BE2C (cell line): Measurements from ENCODE around the gene VEPH1.

Experiments used
- DNase-seq: peaks from one replicate; pipeline ENCODE4 v3.0.0-alpha.2; 2020
- H3K27me3 ChIP-seq: fragments of 250-450 bp; sonication (Bioruptor Pico); 2 replicates; pipeline ENCODE4 v1.5.1; 2020; ENCODE audit warnings: mild to moderate bottlenecking
- H3K36me3 ChIP-seq: fragments of 250-450 bp; sonication (Bioruptor Pico); 2 replicates; pipeline ENCODE4 v1.5.1; 2020; ENCODE audit warnings: mild to moderate bottlenecking
- H3K4me1 ChIP-seq: fragments of 250-450 bp; sonication (Bioruptor Pico); 2 replicates; pipeline ENCODE4 v1.5.1; 2020
- H3K4me3 ChIP-seq: 2 replicates; pipeline ENCODE4 v1.5.1; 2011; ENCODE audit warnings: low read depth, low read length
- H3K9me3 ChIP-seq: fragments of 250-450 bp; sonication (Bioruptor Pico); 2 replicates; pipeline ENCODE4 v1.5.1; 2020
- CTCF ChIP-seq: IDR thresholded peaks from 2 replicates; pipeline ENCODE4 v1.5.1; 2012; ENCODE audit warnings: mild to moderate bottlenecking, low read depth, low read length

VEPH1 gene

GRCh38 chr3:157384491-157384890 lies 118.7 kb downstream of the VEPH1 start:
- Histone ChIP-seq H3K4me1 (no peaks in the 10 kb centered on the region), H3K27me3 (no peaks in the 10 kb centered on the region), H3K4me3 (no peak overlapping the region), H3K36me3 (no peaks in the 10 kb centered on the region), H3K9me3 (no peaks in the 10 kb centered on the region)
- no peak for TF ChIP-seq CTCF
- DNase-seq: no peak

GRCh38 chr3:157384031-157384430 lies 119.2 kb downstream of the VEPH1 start:
- Histone ChIP-seq H3K4me3 (no peak overlapping the region), H3K27me3 (no peaks in the 10 kb centered on the region), H3K36me3 (no peaks in the 10 kb centered on the region), H3K9me3 (no peaks in the 10 kb centered on the region), H3K4me1 (no peaks in the 10 kb centered on the region)
- TF ChIP-seq CTCF: no peak
- no peak for DNase-seq

- H3K36me3 ChIP-seq: no peaks in the 10 kb centered on the region
- no peak overlapping the region for H3K4me3 ChIP-seq
- no peaks in the 10 kb centered on the region for H3K9me3 ChIP-seq
- DNase-seq: no peak
- no peak for TF ChIP-seq CTCF
- H3K4me1 ChIP-seq: no peaks in the 10 kb centered on the region
- no peaks in the 10 kb centered on the region for H3K27me3 ChIP-seq
These were observed 121.6 kb downstream of the VEPH1 start for GRCh38 chr3:157381606-157382005.

DNA sequence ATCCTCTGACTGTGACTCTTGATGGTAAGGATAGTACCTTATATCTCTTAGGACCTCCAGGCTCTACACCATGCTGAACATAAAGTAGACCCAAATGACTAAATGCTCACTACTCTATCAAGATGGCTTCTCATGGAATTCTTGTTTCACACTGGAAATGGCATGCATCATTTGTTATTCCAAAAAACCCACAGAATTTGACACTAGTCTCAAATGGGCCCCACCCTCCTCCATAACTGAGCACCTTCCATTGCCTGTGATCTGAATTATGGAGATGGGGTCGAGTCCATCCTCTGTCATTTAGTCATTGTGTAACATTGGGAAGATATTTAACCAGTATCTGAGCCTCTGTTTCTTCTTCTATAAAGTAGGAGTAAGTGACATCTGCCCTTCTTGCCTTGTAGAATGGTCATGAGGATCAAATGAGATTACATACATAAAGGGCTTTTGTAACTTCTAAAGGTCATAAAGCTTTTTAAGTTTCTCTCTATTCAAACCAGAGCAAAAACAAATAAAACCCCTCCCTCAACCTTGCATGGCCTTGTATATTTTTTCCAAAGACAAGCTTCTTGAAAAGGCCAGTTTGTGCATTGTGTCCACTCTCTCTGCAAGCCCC lies 123.6 kb downstream of the VEPH1 start:
- TF ChIP-seq CTCF: no peak
- Histone ChIP-seq H3K4me3 (no peak overlapping the region), H3K36me3 (no peaks in the 10 kb centered on the region), H3K27me3 (no peaks in the 10 kb centered on the region), H3K4me1 (no peaks in the 10 kb centered on the region), H3K9me3 (no peaks in the 10 kb centered on the region)
- no peak for DNase-seq

GRCh38 chr3:157376603-157377300 lies 126.5 kb downstream of the VEPH1 start:
- no peaks in the 10 kb centered on the region for H3K4me1 ChIP-seq
- no peak overlapping the region for H3K4me3 ChIP-seq
- no peaks in the 10 kb centered on the region for H3K36me3 ChIP-seq
- DNase-seq: no peak
- H3K9me3 ChIP-seq: no peaks in the 10 kb centered on the region
- no peaks in the 10 kb centered on the region; the same call in 1 of the 2 replicates for H3K27me3 ChIP-seq
- TF ChIP-seq CTCF: no peak

GRCh38 chr3:157375342-157375986 lies 127.8 kb downstream of the VEPH1 start:
- TF ChIP-seq CTCF: no peak
- Histone ChIP-seq H3K27me3 (no peaks in the 10 kb centered on the region; the same call in 1 of the 2 replicates), H3K4me3 (no peak overlapping the region), H3K9me3 (no peaks in the 10 kb centered on the region), H3K36me3 (no peaks in the 10 kb centered on the region), H3K4me1 (no peaks in the 10 kb centered on the region)
- DNase-seq: no peak
